Right lobe of liver (tissue), 4 donors: ENCODE results near the gene CDH1.

Experiments
- CTCF ChIP-seq, 4 donors: fragments of 200-600 bp in 3 of 4; fragments of 450-650 bp in 1 of 4; IDR thresholded peaks; one replicate each; pipeline versions ENCODE4 v1.5.1 to v1.8.0; 2016 to 2022; ENCODE audit warnings: antibody characterized with exemption in 4 of 4, mild to moderate bottlenecking in 2 of 4
- POLR2A ChIP-seq: fragments of 450-650 bp; IDR thresholded peaks from one replicate; pipeline ENCODE4 v1.6.1; 2017; ENCODE audit warnings: antibody characterized with exemption, mild to moderate bottlenecking
- donor health status: DM: no; HTN: no; CAD: no.
- donor health status: DM: no; HTN: no; CAD: no.
- donor health status: DM: no; HTN: yes; CAD: no.

GRCh38 chr16:68839831-68840230 is 102.7 kb downstream of the CDH1 start:
- TF ChIP-seq POLR2A (no peak), CTCF (IDR thresholded peaks at IDR 0.05) (no peak)
